IMR-90 (cell line): ENCODE data around the gene ADARB2.

Source experiments
- CEBPB ChIP-seq: IDR thresholded peaks from 2 replicates; pipeline ENCODE4 v1.6.1; 2012; ENCODE audit warnings: low read depth, low read length, improper control_type of control experiment
- MAZ ChIP-seq: IDR thresholded peaks from 2 replicates; pipeline ENCODE4 v1.6.1; 2012; ENCODE audit warnings: low read depth, mild to moderate bottlenecking, low read length, improper control_type of control experiment, moderate library complexity, borderline replicate concordance
- NFE2L2 ChIP-seq: fragments of 150-350 bp; IDR thresholded peaks from 2 replicates; pipeline ENCODE4 v1.6.1; 2016; ENCODE audit warnings: low read depth, mild to moderate bottlenecking, low read length
- POLR2A ChIP-seq: IDR thresholded peaks from 2 replicates; pipeline ENCODE4 v1.6.1; 2012; ENCODE audit warnings: mild to moderate bottlenecking, low read depth, low read length
- RFX5 ChIP-seq: IDR thresholded peaks from 2 replicates; pipeline ENCODE4 v1.8.0; 2012; ENCODE audit warnings: low read depth, mild to moderate bottlenecking, low read length, moderate library complexity
- TF ChIP-seq, protein P1 (sequence below): conservative IDR thresholded peaks from 2 replicates; pipeline ENCODE4 v1.5.1; 2012; ENCODE audit warnings: mild to moderate bottlenecking, low read depth, low read length, improper control_type of control experiment
- TF ChIP-seq, protein P2 (sequence below): fragments of 150-350 bp; IDR thresholded peaks from 2 replicates; pipeline ENCODE4 v1.6.1; 2017; ENCODE audit warnings: mild to moderate bottlenecking, antibody characterized with exemption, low read length, low read depth

DNA sequence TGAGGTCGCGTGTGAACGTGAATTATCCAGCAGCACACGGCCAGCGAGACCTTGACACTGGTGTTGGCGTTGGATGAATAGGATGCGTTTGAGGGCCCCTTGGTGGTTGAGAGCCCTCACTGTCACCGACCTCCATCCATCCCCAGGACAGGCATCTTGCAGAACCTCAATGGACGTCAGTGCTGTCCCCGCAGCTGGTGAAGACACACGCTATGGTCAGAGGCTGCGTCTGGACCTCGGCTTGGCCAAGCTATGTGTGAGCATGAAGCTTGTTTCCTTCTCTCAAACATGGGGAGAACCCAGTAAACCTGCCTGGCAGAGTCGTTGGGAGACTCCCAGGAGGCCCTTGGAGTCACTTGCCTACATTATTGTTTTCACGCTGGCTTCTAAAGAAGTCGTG lies 229.2 kb downstream of the ADARB2 start:
- TF ChIP-seq, protein P1, sequence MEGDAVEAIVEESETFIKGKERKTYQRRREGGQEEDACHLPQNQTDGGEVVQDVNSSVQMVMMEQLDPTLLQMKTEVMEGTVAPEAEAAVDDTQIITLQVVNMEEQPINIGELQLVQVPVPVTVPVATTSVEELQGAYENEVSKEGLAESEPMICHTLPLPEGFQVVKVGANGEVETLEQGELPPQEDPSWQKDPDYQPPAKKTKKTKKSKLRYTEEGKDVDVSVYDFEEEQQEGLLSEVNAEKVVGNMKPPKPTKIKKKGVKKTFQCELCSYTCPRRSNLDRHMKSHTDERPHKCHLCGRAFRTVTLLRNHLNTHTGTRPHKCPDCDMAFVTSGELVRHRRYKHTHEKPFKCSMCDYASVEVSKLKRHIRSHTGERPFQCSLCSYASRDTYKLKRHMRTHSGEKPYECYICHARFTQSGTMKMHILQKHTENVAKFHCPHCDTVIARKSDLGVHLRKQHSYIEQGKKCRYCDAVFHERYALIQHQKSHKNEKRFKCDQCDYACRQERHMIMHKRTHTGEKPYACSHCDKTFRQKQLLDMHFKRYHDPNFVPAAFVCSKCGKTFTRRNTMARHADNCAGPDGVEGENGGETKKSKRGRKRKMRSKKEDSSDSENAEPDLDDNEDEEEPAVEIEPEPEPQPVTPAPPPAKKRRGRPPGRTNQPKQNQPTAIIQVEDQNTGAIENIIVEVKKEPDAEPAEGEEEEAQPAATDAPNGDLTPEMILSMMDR: no peak
- TF ChIP-seq RFX5 (no peak), POLR2A (no peak), CEBPB (no peak), NFE2L2 (no peak), MAZ (no peak)
- TF ChIP-seq, protein P2, sequence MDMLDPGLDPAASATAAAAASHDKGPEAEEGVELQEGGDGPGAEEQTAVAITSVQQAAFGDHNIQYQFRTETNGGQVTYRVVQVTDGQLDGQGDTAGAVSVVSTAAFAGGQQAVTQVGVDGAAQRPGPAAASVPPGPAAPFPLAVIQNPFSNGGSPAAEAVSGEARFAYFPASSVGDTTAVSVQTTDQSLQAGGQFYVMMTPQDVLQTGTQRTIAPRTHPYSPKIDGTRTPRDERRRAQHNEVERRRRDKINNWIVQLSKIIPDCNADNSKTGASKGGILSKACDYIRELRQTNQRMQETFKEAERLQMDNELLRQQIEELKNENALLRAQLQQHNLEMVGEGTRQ: no peak
